ENCODE results near the gene PARM1. TPM values are rescaled to one million over a fixed set of nuclear protein-coding genes. Genes with fewer than 3 reads are reported as not detected.

The PARM1 gene
- total RNA-seq, 1 donor from 2014 or later, result 90.7 TPM

DNA sequence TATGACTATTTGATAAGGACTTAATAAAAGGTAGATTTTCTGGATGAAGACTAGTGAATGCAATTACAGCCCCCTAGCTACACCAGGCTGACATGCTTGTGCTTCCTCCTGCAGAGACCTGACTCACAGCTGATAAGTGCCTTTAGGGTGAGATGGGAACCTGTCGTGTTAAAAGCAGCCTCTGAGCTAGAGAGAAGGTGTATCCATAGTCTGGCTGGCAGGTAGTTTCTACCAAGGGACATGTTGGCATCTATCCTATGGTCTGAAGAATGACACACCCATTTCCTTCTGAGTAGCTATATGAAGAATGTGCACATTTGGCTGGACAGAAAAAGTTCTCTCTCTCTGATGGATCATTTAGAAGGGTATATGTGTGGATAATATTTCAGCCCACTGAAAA, 64.1 kb downstream of the PARM1 start:
- no peak for TF ChIP-seq CTCF (IDR thresholded peaks at IDR 0.05; ENCODE audit: borderline replicate concordance)
- no peak overlapping the region for H3K4me3 ChIP-seq
- H3K27me3 ChIP-seq (ENCODE audit: low read depth), result no peaks in the 10 kb centered on the region
- H3K9me3 ChIP-seq (replicated peaks), result peaks cover 8% of the 10 kb centered on the region
- no peaks in the 10 kb centered on the region for H3K36me3 ChIP-seq
- DNase-seq, result no peak
- H3K27ac ChIP-seq (replicated peaks), result no peak overlapping the region
- intact Hi-C loops (cut with micrococcal nuclease), result no loop called here
- H3K4me1 ChIP-seq, result peaks cover 48% of the 10 kb centered on the region

DNA sequence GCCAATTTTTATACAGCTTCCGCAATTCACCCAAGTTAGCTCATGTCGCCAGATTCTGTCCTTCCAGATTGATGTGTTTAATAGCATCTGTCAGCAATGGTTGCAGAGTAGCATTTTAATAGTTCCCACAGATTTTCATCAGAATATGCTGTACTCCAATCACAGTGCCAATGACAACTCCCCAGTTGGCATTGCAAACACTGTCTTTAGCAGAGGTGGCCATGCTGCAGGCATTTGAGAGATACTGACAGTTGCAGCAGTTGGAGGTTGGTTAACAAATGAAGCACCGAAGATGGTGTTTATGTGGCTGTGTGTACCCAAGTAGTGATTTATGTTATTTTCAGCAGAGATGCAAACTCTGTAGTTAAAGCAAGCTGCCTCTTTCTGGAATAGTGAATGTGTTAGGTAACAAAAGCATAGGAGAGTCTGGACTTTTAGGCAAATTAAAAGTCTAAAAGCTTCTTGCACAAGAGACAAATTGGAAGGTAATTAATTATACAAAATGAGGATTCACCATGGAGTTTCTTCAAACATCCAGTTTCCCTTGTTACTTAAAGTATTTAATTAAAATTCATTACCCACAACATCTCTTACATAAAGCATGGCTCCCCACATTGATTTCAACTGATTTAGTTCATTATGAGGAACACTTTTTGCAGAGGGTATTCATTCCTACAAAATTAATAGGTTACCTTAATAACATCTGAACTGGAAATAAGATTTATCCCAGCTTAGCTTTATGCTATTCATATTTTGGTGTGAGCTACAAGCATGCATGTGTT, 65.2 kb downstream of the PARM1 start:
- Histone ChIP-seq H3K9me3 (replicated peaks) (peaks cover 4% of the 10 kb centered on the region), H3K27ac (replicated peaks) (no peak overlapping the region), H3K27me3 (ENCODE audit: low read depth) (no peaks in the 10 kb centered on the region), H3K4me3 (no peak overlapping the region), H3K4me1 (peaks cover 54% of the 10 kb centered on the region), H3K36me3 (no peaks in the 10 kb centered on the region)
- no peak for TF ChIP-seq CTCF (IDR thresholded peaks at IDR 0.05; ENCODE audit: borderline replicate concordance)
- DNase-seq, result no peak
- intact Hi-C loops (cut with micrococcal nuclease), result no loop called here

- Histone ChIP-seq H3K4me1 (peaks cover 68% of the 10 kb centered on the region), H3K9me3 (replicated peaks) (no peaks in the 10 kb centered on the region), H3K27ac (replicated peaks) (peak overlapping the region; percentile 23), H3K27me3 (ENCODE audit: low read depth) (no peaks in the 10 kb centered on the region), H3K4me3 (no peak overlapping the region), H3K36me3 (no peaks in the 10 kb centered on the region)
- DNase-seq, result no peak
- intact Hi-C loops (cut with micrococcal nuclease), result no loop called here
- no peak for TF ChIP-seq CTCF (IDR thresholded peaks at IDR 0.05; ENCODE audit: borderline replicate concordance)
These were observed 66.9 kb downstream of the PARM1 start for GRCh38 chr4:74999714-75000309.

GRCh38 chr4:75001871-75002270, 69.0 kb downstream of the PARM1 start:
- no peak for DNase-seq
- Histone ChIP-seq H3K4me1 (peaks cover 74% of the 10 kb centered on the region), H3K27me3 (ENCODE audit: low read depth) (no peaks in the 10 kb centered on the region), H3K27ac (replicated peaks) (no peak overlapping the region), H3K9me3 (replicated peaks) (no peaks in the 10 kb centered on the region), H3K36me3 (no peaks in the 10 kb centered on the region), H3K4me3 (no peak overlapping the region)
- intact Hi-C loops (cut with micrococcal nuclease), result no loop called here
- no peak for TF ChIP-seq CTCF (IDR thresholded peaks at IDR 0.05; ENCODE audit: borderline replicate concordance)

DNA sequence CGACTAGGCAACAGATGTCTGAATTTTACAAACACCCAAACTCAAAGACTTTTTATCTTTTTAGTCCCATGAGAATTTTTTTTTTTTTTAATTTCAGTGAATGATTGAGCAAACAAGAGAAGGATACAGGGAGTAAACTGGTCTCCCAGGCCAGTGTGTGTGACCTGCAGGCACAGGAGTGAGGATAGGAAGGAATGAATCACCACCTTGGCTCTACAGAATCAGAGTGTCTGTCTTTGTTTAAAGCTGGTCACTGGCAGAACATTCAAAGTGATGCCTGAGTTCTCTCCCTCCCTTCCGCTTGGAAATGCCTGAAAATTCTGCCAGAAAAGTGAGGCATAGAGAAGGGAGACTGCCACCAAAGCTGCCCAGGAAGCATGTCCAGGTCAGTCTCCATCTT, 69.5 kb downstream of the PARM1 start:
- no peak overlapping the region for H3K27ac ChIP-seq (replicated peaks)
- no peaks in the 10 kb centered on the region for H3K36me3 ChIP-seq
- H3K4me3 ChIP-seq, result no peak overlapping the region
- no peak for TF ChIP-seq CTCF (IDR thresholded peaks at IDR 0.05; ENCODE audit: borderline replicate concordance)
- peaks cover 69% of the 10 kb centered on the region for H3K4me1 ChIP-seq
- intact Hi-C loops (cut with micrococcal nuclease), result no loop called here
- H3K27me3 ChIP-seq (ENCODE audit: low read depth), result no peaks in the 10 kb centered on the region
- no peak for DNase-seq
- peaks cover 5% of the 10 kb centered on the region for H3K9me3 ChIP-seq (replicated peaks)

Measured in left ventricle myocardium inferior (tissue), 1 donor.